ENCODE results near the gene ADGRA1. TPM values are rescaled to one million over a fixed set of nuclear protein-coding genes. Genes with fewer than 3 reads are reported as not detected.

The ADGRA1 gene
- total and polyA plus RNA-seq, 4 experiments from 2014 or later = not detected

- H3K27ac Mint-ChIP-seq = no peak overlapping the region
These were observed 75.5 kb downstream of the ADGRA1 start for GRCh38 chr10:133162910-133163856.

GRCh38 chr10:133163889-133164815 lies 76.4 kb downstream of the ADGRA1 start:
- Histone ChIP-seq H3K27ac (ENCODE audit: low read depth, low read length) (no peak overlapping the region), H3K27me3 (ENCODE audit: insufficient read depth, low read length) (peaks cover 8% of the 10 kb centered on the region), H3K4me1 (ENCODE audit: insufficient read depth, low read length) (peaks cover 13% of the 10 kb centered on the region), H3K9me3 (ENCODE audit: control insufficient read depth in 1 of 2, low read length in 2 of 2) (no peaks in the 10 kb centered on the region), H3K36me3 (ENCODE audit: insufficient read depth, low read length) (no peaks in the 10 kb centered on the region), H3K4me3 (ENCODE audit: low read length in 2 of 2) (no peak overlapping the region)
- H3K27me3 Mint-ChIP-seq = peaks cover 4 to 16% of the 10 kb centered on the region in 2 donors
- intact Hi-C loops (cut with micrococcal nuclease) = no loop called here
- H3K9me3 Mint-ChIP-seq = no peaks in the 10 kb centered on the region
- no peak overlapping the region for H3K4me3 Mint-ChIP-seq
- H3K4me1 Mint-ChIP-seq = peaks cover 0 to 3% (median 1%) of the 10 kb centered on the region in 4 donors
- H3K27ac Mint-ChIP-seq = no peak overlapping the region
- no peak for DNase-seq
- CTCF ChIA-PET (ENCODE audit: partially characterized antibody) = no interaction called here
- no peaks in the 10 kb centered on the region for H3K36me3 Mint-ChIP-seq
- POLR2A ChIA-PET (ENCODE audit: partially characterized antibody) = no interaction called here

More at GRCh38 chr10:133162910-133163856, 75.5 kb downstream of the ADGRA1 start:
- no peak for DNase-seq
- H3K4me3 Mint-ChIP-seq = no peak overlapping the region
- peaks cover 0 to 3% (median 1%) of the 10 kb centered on the region in 4 donors for H3K4me1 Mint-ChIP-seq
- no peaks in the 10 kb centered on the region for H3K9me3 ChIP-seq (ENCODE audit: control insufficient read depth in 1 of 2, low read length in 2 of 2)
- intact Hi-C loops (cut with micrococcal nuclease) = no loop called here
- ChIA-PET POLR2A (ENCODE audit: partially characterized antibody) (no interaction called here), CTCF (ENCODE audit: partially characterized antibody) (no interaction called here)
- H3K36me3 Mint-ChIP-seq = no peaks in the 10 kb centered on the region
- H3K27me3 Mint-ChIP-seq = peaks cover 4 to 16% of the 10 kb centered on the region in 2 donors
- peaks cover 13% of the 10 kb centered on the region for H3K4me1 ChIP-seq (ENCODE audit: insufficient read depth, low read length)
- no peak overlapping the region for H3K27ac ChIP-seq (ENCODE audit: low read depth, low read length)
- H3K27me3 ChIP-seq (ENCODE audit: insufficient read depth, low read length) = peaks cover 8% of the 10 kb centered on the region
- no peaks in the 10 kb centered on the region for H3K36me3 ChIP-seq (ENCODE audit: insufficient read depth, low read length)
- H3K4me3 ChIP-seq (ENCODE audit: low read length in 2 of 2) = no peak overlapping the region
- no peaks in the 10 kb centered on the region for H3K9me3 Mint-ChIP-seq

- peaks cover 0 to 3% (median 1%) of the 10 kb centered on the region in 4 donors for H3K4me1 Mint-ChIP-seq
- intact Hi-C loops (cut with micrococcal nuclease) = no loop called here
- peaks cover 13% of the 10 kb centered on the region for H3K4me1 ChIP-seq (ENCODE audit: insufficient read depth, low read length)
- H3K9me3 ChIP-seq (ENCODE audit: control insufficient read depth in 1 of 2, low read length in 2 of 2) = no peaks in the 10 kb centered on the region
- H3K4me3 ChIP-seq (ENCODE audit: low read length in 2 of 2) = no peak overlapping the region
- no peak overlapping the region for H3K4me3 Mint-ChIP-seq
- H3K36me3 ChIP-seq (ENCODE audit: insufficient read depth, low read length) = no peaks in the 10 kb centered on the region
- POLR2A ChIA-PET (ENCODE audit: partially characterized antibody) = no interaction called here
- peaks cover 8% of the 10 kb centered on the region for H3K27me3 ChIP-seq (ENCODE audit: insufficient read depth, low read length)
- CTCF ChIA-PET (ENCODE audit: partially characterized antibody) = no interaction called here
- H3K9me3 Mint-ChIP-seq = no peaks in the 10 kb centered on the region
- no peaks in the 10 kb centered on the region for H3K36me3 Mint-ChIP-seq
- no peak for DNase-seq
- no peak overlapping the region for H3K27ac ChIP-seq (ENCODE audit: low read depth, low read length)
- peaks cover 4 to 16% of the 10 kb centered on the region in 2 donors for H3K27me3 Mint-ChIP-seq
- H3K27ac Mint-ChIP-seq = no peak overlapping the region
These were observed 77.3 kb downstream of the ADGRA1 start for GRCh38 chr10:133164816-133165555.

- Mint-ChIP-seq H3K36me3 (no peaks in the 10 kb centered on the region), H3K4me1 (peaks cover 0 to 3% (median 1%) of the 10 kb centered on the region in 4 donors), H3K27me3 (peaks cover 4 to 16% of the 10 kb centered on the region in 2 donors), H3K27ac (no peak overlapping the region), H3K9me3 (no peaks in the 10 kb centered on the region), H3K4me3 (no peak overlapping the region)
- Histone ChIP-seq H3K27me3 (ENCODE audit: insufficient read depth, low read length) (peaks cover 8% of the 10 kb centered on the region), H3K4me3 (ENCODE audit: low read length in 2 of 2) (no peak overlapping the region), H3K27ac (ENCODE audit: low read depth, low read length) (no peak overlapping the region), H3K4me1 (ENCODE audit: insufficient read depth, low read length) (peaks cover 8% of the 10 kb centered on the region), H3K36me3 (ENCODE audit: insufficient read depth, low read length) (no peaks in the 10 kb centered on the region), H3K9me3 (ENCODE audit: control insufficient read depth in 1 of 2, low read length in 2 of 2) (no peaks in the 10 kb centered on the region)
- no peak for DNase-seq
- ChIA-PET POLR2A (ENCODE audit: partially characterized antibody) (no interaction called here), CTCF (ENCODE audit: partially characterized antibody) (no interaction called here)
- intact Hi-C loops (cut with micrococcal nuclease) = no loop called here
These were observed 78.1 kb downstream of the ADGRA1 start for GRCh38 chr10:133165556-133166503.

GRCh38 chr10:133166504-133166827 lies 78.7 kb downstream of the ADGRA1 start:
- H3K36me3 ChIP-seq (ENCODE audit: insufficient read depth, low read length) = no peaks in the 10 kb centered on the region
- no peaks in the 10 kb centered on the region for H3K9me3 ChIP-seq (ENCODE audit: control insufficient read depth in 1 of 2, low read length in 2 of 2)
- Mint-ChIP-seq H3K27ac (no peak overlapping the region), H3K4me1 (no peaks in the 10 kb centered on the region), H3K27me3 (peaks cover 4 to 12% of the 10 kb centered on the region in 2 donors), H3K4me3 (no peak overlapping the region), H3K9me3 (no peaks in the 10 kb centered on the region), H3K36me3 (no peaks in the 10 kb centered on the region)
- H3K27ac ChIP-seq (ENCODE audit: low read depth, low read length) = no peak overlapping the region
- no peak for DNase-seq
- H3K27me3 ChIP-seq (ENCODE audit: insufficient read depth, low read length) = peaks cover 1% of the 10 kb centered on the region
- H3K4me1 ChIP-seq (ENCODE audit: insufficient read depth, low read length) = peaks cover 2% of the 10 kb centered on the region
- ChIA-PET POLR2A (ENCODE audit: partially characterized antibody) (no interaction called here), CTCF (ENCODE audit: partially characterized antibody) (no interaction called here)
- H3K4me3 ChIP-seq (ENCODE audit: low read length in 2 of 2) = no peak overlapping the region
- intact Hi-C loops (cut with micrococcal nuclease) = no loop called here

GRCh38 chr10:133166828-133167692 lies 79.3 kb downstream of the ADGRA1 start:
- intact Hi-C loops (cut with micrococcal nuclease) = no loop called here

More at GRCh38 chr10:133166828-133167692, 79.3 kb downstream of the ADGRA1 start:
- DNase-seq = no peak
- H3K27ac ChIP-seq (ENCODE audit: low read depth, low read length) = no peak overlapping the region
- Mint-ChIP-seq H3K4me3 (no peak overlapping the region), H3K27me3 (peaks cover 4 to 12% of the 10 kb centered on the region in 2 donors), H3K4me1 (no peaks in the 10 kb centered on the region), H3K36me3 (no peaks in the 10 kb centered on the region), H3K9me3 (no peaks in the 10 kb centered on the region), H3K27ac (no peak overlapping the region)
- H3K9me3 ChIP-seq (ENCODE audit: control insufficient read depth in 1 of 2, low read length in 2 of 2) = no peaks in the 10 kb centered on the region
- CTCF ChIA-PET (ENCODE audit: partially characterized antibody) = interaction anchor here (1.2 kb wide), 1 partner anchor 24 kb away, joined by 3 read pairs; no protein-coding TSS in a partner anchor
- no peaks in the 10 kb centered on the region for H3K4me1 ChIP-seq (ENCODE audit: insufficient read depth, low read length)
- POLR2A ChIA-PET (ENCODE audit: partially characterized antibody) = no interaction called here
- H3K27me3 ChIP-seq (ENCODE audit: insufficient read depth, low read length) = no peaks in the 10 kb centered on the region
- H3K4me3 ChIP-seq (ENCODE audit: low read length in 2 of 2) = no peak overlapping the region
- H3K36me3 ChIP-seq (ENCODE audit: insufficient read depth, low read length) = no peaks in the 10 kb centered on the region

Measured in CD4-positive, alpha-beta memory T cell (primary cell).